Natural killer cell (primary cell): ENCODE measurements around the gene NAE1. TPM values are rescaled to one million over a fixed set of nuclear protein-coding genes. Genes with fewer than 3 reads are reported as not detected.
"Not testable (repeated sequence)": the region's sequence is repeated elsewhere in the genome, so short reads cannot be mapped to it uniquely, and the experiment has no call there.

ENCODE experiments used
- ATAC-seq, 3 donors: fragments of 150-1000 bp in 2 of 3; fragments of 200-7000 bp in 1 of 3; cut with Tn5 transposase; 1 replicate in 1 of 3; 2 replicates in 2 of 3; pipeline ENCODE4 v1.10.0; 2021; ENCODE audit warnings: mild to moderate bottlenecking in 2 of 3, moderate library complexity in 2 of 3
- DNase-seq, 2 donors: peaks; one replicate each; pipeline versions ENCODE4 v3.0.0 to v3.0.0-alpha.2; 2013 to 2021; ENCODE audit warnings: mixed read lengths in 1 of 2
- H3K27ac ChIP-seq: one replicate; pipeline ENCODE4 v1.5.1; 2013; ENCODE audit warnings: mild to moderate bottlenecking, low read length
- H3K27me3 ChIP-seq: one replicate; pipeline ENCODE4 v1.6.1; 2013; ENCODE audit warnings: low read length; ENCODE audit not compliant: control insufficient read depth, insufficient read depth
- H3K36me3 ChIP-seq: one replicate; pipeline ENCODE4 v1.6.1; 2013; ENCODE audit warnings: low read length; ENCODE audit not compliant: control insufficient read depth, insufficient read depth
- H3K4me1 ChIP-seq: one replicate; pipeline ENCODE4 v1.6.1; 2013; ENCODE audit warnings: low read length; ENCODE audit not compliant: control insufficient read depth, insufficient read depth
- H3K4me3 ChIP-seq: one replicate; pipeline ENCODE4 v1.5.1; 2013; ENCODE audit warnings: low read length
- H3K9me3 ChIP-seq: one replicate; pipeline ENCODE4 v1.6.1; 2013; ENCODE audit warnings: low read length; ENCODE audit not compliant: control insufficient read depth, insufficient read depth
- H3K27ac Mint-ChIP-seq, 2 donors: one replicate each; pipeline ENCODE4 v1.8.0; 2022; ENCODE audit warnings: mild to moderate bottlenecking in 2 of 2, mixed read lengths in 2 of 2, moderate library complexity in 1 of 2
- H3K27me3 Mint-ChIP-seq, 2 donors: one replicate each; pipeline ENCODE4 v1.8.0; 2022; ENCODE audit warnings: low read depth in 2 of 2, mixed read lengths in 2 of 2
- H3K36me3 Mint-ChIP-seq: one replicate; pipeline ENCODE4 v1.8.0; 2022; ENCODE audit warnings: mixed read lengths
- H3K4me1 Mint-ChIP-seq, 2 donors: one replicate each; pipeline ENCODE4 v1.8.0; 2022; ENCODE audit warnings: mixed read lengths in 2 of 2
- H3K4me3 Mint-ChIP-seq: one replicate; pipeline ENCODE4 v1.8.0; 2022; ENCODE audit warnings: mild to moderate bottlenecking, moderate library complexity, mixed read lengths
- H3K9me3 Mint-ChIP-seq, 2 donors: one replicate each; pipeline ENCODE4 v1.8.0; 2022; ENCODE audit warnings: mixed read lengths in 2 of 2
- WGBS: methylation state at CpG from one replicate; pipeline ENCODE4 v1.1.7; 2013; ENCODE audit warnings: missing lambda C conversion rate; ENCODE audit not compliant: insufficient coverage; 5-methylcytosine and 5-hydroxymethylcytosine counted together
- intact Hi-C: fragments of 100-400 bp; cut with micrococcal nuclease; formaldehyde crosslinking; loops from one replicate; pipeline ENCODE4 v1.14.2; 2022
- total RNA-seq, 4 donors: library from RNA; stranded (reverse); fragments of 120-200 nt in 1 of 4; gene quantifications; one replicate each; pipeline versions ENCODE4 v1.2.3 to v1.2.4, GENCODE V29; 2013 to 2022
- TF ChIP-seq, protein P1 (sequence below): fragments of 200-600 bp; IDR thresholded peaks from one replicate; pipeline ENCODE4 v1.8.0; 2022; ENCODE audit warnings: antibody characterized with exemption

Gene NAE1
- total RNA-seq, 3 donors from 2014 or later (not counting 1 experiment from before 2014, with no cell fraction given) = 77.3 to 97.0 (median 78.5) TPM

DNA sequence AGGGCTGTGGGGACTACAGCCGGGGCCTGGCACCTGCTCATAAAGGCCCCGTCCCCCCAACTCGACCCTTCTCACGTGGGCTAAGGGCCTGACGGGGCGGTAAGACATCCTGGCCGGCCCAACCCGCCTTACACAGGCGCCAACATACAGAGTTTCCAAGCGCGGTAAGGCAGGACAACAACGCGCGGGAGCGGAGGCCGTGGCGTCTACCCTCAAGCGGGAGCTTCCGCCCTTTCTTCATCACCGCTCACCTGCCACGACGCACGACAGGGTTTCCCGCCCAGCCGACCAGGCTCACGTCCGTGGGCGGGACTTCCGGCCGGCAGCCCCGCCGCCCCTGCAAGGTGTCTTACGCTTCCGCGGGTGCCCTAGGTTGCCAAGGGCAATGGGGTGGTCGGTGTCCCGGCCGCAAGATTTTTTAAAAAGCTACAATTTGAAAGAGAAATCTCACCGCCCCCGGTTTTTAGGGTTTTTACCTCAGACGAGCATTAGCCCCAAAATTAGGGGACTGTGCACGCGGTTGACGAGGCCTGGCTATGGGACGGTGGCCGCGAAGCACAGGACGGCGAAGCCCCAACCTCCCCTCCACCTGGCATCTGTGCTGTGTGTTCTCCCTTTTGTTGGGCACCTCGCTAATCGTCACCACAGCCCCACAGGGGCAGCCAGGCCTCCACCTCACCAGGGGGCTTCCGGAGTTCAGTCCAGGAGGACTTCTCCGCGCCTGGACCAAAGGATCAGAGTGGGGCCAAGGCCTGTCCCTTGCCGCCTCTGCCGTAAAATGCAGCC lies 29.3 kb downstream of the NAE1 start, which contains the start of gene TERB1:
TSS of gene TERB1 (minus strand) at position 265 of the 786 bp plus-strand sequence. CDS start 4,786 bp downstream, outside the sequence.
- no peak within 1 kb of the TSS for H3K4me3 ChIP-seq
- Mint-ChIP-seq H3K4me3 (no peak within 1 kb of the TSS), H3K27me3 (no peaks in the 10 kb centered on the region), H3K36me3 (peaks cover 19% of the 10 kb centered on the region), H3K9me3 (no peaks in the 10 kb centered on the region), H3K27ac (no peak within 1 kb of the TSS), H3K4me1 (no peaks in the 10 kb centered on the region)
- no peaks in the 10 kb centered on the region for H3K4me1 ChIP-seq
- TF ChIP-seq, protein P1, sequence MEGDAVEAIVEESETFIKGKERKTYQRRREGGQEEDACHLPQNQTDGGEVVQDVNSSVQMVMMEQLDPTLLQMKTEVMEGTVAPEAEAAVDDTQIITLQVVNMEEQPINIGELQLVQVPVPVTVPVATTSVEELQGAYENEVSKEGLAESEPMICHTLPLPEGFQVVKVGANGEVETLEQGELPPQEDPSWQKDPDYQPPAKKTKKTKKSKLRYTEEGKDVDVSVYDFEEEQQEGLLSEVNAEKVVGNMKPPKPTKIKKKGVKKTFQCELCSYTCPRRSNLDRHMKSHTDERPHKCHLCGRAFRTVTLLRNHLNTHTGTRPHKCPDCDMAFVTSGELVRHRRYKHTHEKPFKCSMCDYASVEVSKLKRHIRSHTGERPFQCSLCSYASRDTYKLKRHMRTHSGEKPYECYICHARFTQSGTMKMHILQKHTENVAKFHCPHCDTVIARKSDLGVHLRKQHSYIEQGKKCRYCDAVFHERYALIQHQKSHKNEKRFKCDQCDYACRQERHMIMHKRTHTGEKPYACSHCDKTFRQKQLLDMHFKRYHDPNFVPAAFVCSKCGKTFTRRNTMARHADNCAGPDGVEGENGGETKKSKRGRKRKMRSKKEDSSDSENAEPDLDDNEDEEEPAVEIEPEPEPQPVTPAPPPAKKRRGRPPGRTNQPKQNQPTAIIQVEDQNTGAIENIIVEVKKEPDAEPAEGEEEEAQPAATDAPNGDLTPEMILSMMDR = no peak
- no peak within 1 kb of the TSS for H3K27ac ChIP-seq
- DNase-seq = no peak
- no peaks in the 10 kb centered on the region for H3K9me3 ChIP-seq
- no peak for ATAC-seq
- 96% methylated on average over 56 of the region's 56 CpGs for WGBS
- peaks cover 39% of the 10 kb centered on the region for H3K36me3 ChIP-seq
- intact Hi-C loops = no loop called here
- no peaks in the 10 kb centered on the region for H3K27me3 ChIP-seq

DNA sequence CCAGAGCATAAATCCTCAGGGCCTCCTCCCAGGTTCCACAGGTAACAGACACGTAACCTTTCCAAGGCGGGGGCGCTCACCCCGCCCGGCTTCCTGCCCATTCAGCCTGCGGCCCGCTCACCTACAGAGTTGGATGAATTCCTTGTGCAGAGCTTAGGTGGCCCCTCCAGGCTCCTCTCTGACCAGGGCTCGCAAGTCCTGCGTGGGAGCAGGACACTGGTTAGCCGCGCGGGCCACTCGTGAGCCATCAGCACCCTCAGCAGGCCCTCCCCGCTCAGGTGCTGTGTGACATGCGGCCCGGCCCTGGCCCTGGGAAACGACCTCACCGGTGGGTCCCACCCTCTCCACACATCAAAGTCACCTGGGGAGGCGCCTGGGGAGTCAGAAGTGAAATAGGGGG lies 29.9 kb downstream of the NAE1 start:
- peaks cover 35% of the 10 kb centered on the region for H3K36me3 ChIP-seq
- H3K4me1 ChIP-seq = no peaks in the 10 kb centered on the region
- Mint-ChIP-seq H3K4me1 (no peaks in the 10 kb centered on the region), H3K27me3 (no peaks in the 10 kb centered on the region), H3K9me3 (no peaks in the 10 kb centered on the region), H3K27ac (no peak overlapping the region), H3K4me3 (no peak overlapping the region), H3K36me3 (peaks cover 19% of the 10 kb centered on the region)
- ATAC-seq (no peak), DNase-seq (no peak)
- H3K27ac ChIP-seq = no peak overlapping the region
- no peaks in the 10 kb centered on the region for H3K9me3 ChIP-seq
- no peak overlapping the region for H3K4me3 ChIP-seq
- no peaks in the 10 kb centered on the region for H3K27me3 ChIP-seq
- intact Hi-C loops = no loop called here
- WGBS = 96% methylated on average over 19 of the region's 19 CpGs
- TF ChIP-seq, protein P1 = no peak

DNA sequence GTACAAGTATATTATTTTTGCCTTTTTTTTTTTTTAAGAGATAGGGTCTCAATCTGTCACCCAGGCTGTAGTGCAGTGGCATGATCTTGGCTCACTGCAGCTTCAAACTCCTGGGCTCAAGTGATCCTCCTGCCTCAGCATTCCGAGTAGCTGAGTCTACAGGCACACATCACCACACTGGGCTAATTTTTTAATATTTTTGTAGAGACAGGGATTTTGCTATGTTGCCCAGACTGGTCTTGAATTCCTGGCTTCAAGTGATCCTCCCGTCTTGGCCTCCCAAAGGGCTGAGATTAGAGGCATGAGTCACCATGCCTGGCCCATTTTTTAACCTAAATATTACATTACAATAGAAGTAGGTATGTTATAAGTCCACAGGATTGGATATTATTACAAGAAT lies 32.6 kb downstream of the NAE1 start:
- intact Hi-C loops = no loop called here
- DNase-seq (no peak), ATAC-seq (no peak)
- no peaks in the 10 kb centered on the region for H3K4me1 Mint-ChIP-seq
- H3K27me3 Mint-ChIP-seq = no peaks in the 10 kb centered on the region
- H3K9me3 ChIP-seq = no peaks in the 10 kb centered on the region
- H3K27me3 ChIP-seq = no peaks in the 10 kb centered on the region
- H3K9me3 Mint-ChIP-seq = no peaks in the 10 kb centered on the region
- H3K4me3 ChIP-seq = no peak overlapping the region
- H3K27ac ChIP-seq = no peak overlapping the region
- H3K27ac Mint-ChIP-seq = no peak overlapping the region
- peaks cover 12% of the 10 kb centered on the region for H3K36me3 ChIP-seq
- H3K4me3 Mint-ChIP-seq = no peak overlapping the region
- no peaks in the 10 kb centered on the region for H3K36me3 Mint-ChIP-seq
- TF ChIP-seq, protein P1 = no peak
- H3K4me1 ChIP-seq = no peaks in the 10 kb centered on the region
- 88% methylated on average over 2 of the region's 2 CpGs for WGBS

DNA sequence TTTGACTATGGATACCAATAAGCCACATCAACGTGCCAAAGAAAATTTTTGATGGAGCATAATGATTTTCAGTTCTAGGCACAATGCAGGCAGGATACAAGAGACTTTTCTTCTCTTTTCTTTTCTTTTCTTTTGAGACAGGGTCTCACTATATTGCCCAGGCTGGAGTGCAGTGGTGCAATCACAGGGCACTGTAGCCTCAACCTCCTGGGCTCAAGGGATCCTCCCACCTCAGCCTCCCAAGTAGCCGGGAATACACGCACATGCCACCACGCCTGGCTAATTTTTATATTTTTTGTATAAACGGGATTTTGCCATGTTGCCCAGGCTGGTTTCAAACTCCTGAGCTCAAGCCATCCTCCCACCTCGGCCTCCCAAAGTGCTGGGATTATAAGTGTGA lies 36.8 kb downstream of the NAE1 start:
- H3K36me3 ChIP-seq, ATAC-seq, H3K27me3 Mint-ChIP-seq, intact Hi-C loops, H3K9me3 ChIP-seq, H3K27ac Mint-ChIP-seq, H3K4me1 ChIP-seq, H3K4me3 Mint-ChIP-seq, H3K4me1 Mint-ChIP-seq, DNase-seq, H3K4me3 ChIP-seq, H3K9me3 Mint-ChIP-seq, H3K27me3 ChIP-seq, H3K27ac ChIP-seq, H3K36me3 Mint-ChIP-seq: not testable (repeated sequence)
- WGBS = 81% methylated on average over 6 of the region's 6 CpGs
